Uterus (tissue), 2 donors: ENCODE results near the gene CAPRIN1.

Experiments used
- POLR2A ChIP-seq, 2 donors: fragments of 450-650 bp; IDR thresholded peaks; one replicate each; pipeline ENCODE4 v1.6.1; 2016; ENCODE audit warnings: antibody characterized with exemption in 2 of 2, mild to moderate bottlenecking in 1 of 2, moderate library complexity in 1 of 2
- TF ChIP-seq, protein P1 (sequence below), 4 experiments: fragments of 200-600 bp in 2 of 4; fragments of 450-650 bp in 2 of 4; sonication (generic) in 2 of 4; IDR thresholded peaks; one replicate each; pipeline ENCODE4 v1.5.1; 2016 to 2019; ENCODE audit warnings: antibody characterized with exemption in 4 of 4, mild to moderate bottlenecking in 2 of 4, moderate library complexity in 1 of 4

DNA sequence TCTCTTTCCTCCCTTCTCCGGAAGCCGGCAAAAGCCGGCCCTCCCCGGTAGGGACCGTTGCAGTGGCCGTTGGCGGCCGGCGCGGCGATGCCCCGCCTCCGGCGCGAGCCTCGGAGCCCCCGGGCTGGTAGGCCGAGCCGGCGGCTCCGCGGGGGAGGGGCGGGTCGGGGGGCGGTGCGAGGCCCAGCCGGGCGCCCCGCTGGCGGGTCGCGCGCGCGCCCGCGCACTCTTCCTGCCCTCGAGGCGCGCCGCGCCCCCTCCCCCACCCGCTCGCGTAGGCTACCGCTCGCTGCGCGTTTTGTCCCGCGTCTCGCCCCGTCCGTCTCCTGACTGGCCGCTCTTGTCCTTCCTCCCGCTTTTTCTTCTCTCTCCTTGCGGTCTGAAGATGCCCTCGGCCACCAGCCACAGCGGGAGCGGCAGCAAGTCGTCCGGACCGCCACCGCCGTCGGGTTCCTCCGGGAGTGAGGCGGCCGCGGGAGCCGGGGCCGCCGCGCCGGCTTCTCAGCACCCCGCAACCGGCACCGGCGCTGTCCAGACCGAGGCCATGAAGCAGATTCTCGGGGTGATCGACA is 591 bp downstream of the CAPRIN1 start:
- TF ChIP-seq, protein P1, sequence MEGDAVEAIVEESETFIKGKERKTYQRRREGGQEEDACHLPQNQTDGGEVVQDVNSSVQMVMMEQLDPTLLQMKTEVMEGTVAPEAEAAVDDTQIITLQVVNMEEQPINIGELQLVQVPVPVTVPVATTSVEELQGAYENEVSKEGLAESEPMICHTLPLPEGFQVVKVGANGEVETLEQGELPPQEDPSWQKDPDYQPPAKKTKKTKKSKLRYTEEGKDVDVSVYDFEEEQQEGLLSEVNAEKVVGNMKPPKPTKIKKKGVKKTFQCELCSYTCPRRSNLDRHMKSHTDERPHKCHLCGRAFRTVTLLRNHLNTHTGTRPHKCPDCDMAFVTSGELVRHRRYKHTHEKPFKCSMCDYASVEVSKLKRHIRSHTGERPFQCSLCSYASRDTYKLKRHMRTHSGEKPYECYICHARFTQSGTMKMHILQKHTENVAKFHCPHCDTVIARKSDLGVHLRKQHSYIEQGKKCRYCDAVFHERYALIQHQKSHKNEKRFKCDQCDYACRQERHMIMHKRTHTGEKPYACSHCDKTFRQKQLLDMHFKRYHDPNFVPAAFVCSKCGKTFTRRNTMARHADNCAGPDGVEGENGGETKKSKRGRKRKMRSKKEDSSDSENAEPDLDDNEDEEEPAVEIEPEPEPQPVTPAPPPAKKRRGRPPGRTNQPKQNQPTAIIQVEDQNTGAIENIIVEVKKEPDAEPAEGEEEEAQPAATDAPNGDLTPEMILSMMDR (IDR thresholded peaks at IDR 0.05), result no peak
- TF ChIP-seq POLR2A (IDR thresholded peaks at IDR 0.05), result peak in 1 of 2 donors; percentile 44
